SU-DHL-6 (cell line): ENCODE data around the gene PLD3.

Experiments used
- H2AFZ ChIP-seq: fragments of 200-600 bp; sonication (generic); 2 replicates; pipeline ENCODE4 v1.6.1; 2014; ENCODE audit warnings: low read depth, mild to moderate bottlenecking, moderate library complexity, mixed read lengths, antibody characterized with exemption, low read length; ENCODE audit not compliant: severe bottlenecking
- H3F3A ChIP-seq: fragments of 200-600 bp; shearing (Covaris generic); 2 replicates; pipeline ENCODE4 v1.6.0; 2016; ENCODE audit warnings: antibody characterized with exemption, mild to moderate bottlenecking; ENCODE audit not compliant: insufficient read depth
- H3K27ac ChIP-seq: fragments of 200-600 bp; sonication (generic); 2 replicates; pipeline ENCODE4 v1.5.1; 2016; ENCODE audit warnings: low read depth, mild to moderate bottlenecking, low read length, moderate library complexity, mixed read lengths
- H3K27me3 ChIP-seq: fragments of 200-600 bp; sonication (generic), shearing (Covaris generic); 2 replicates; pipeline ENCODE4 v1.6.0; 2014; ENCODE audit warnings: mild to moderate bottlenecking, low read length
- H3K36me3 ChIP-seq: fragments of 200-600 bp; sonication (generic); 2 replicates; pipeline ENCODE4 v1.6.1; 2014; ENCODE audit warnings: mild to moderate bottlenecking, low read length, mixed read lengths
- H3K4me2 ChIP-seq: fragments of 300-600, 200-600 bp; shearing (Covaris generic), sonication (generic); 2 replicates; pipeline ENCODE4 v1.6.0; 2014; ENCODE audit warnings: low read length, low read depth, mild to moderate bottlenecking; ENCODE audit not compliant: poor library complexity, severe bottlenecking
- H3K4me3 ChIP-seq: fragments of 200-600 bp; sonication (generic); 2 replicates; pipeline ENCODE4 v1.5.1; 2014; ENCODE audit warnings: antibody characterized with exemption, low read length, mild to moderate bottlenecking, mixed read lengths; ENCODE audit not compliant: insufficient read depth, poor library complexity, severe bottlenecking
- H3K79me2 ChIP-seq: fragments of 200-600 bp; sonication (generic); 2 replicates; pipeline ENCODE4 v1.6.1; 2014; ENCODE audit warnings: mild to moderate bottlenecking, low read length, moderate library complexity; ENCODE audit not compliant: insufficient read depth
- H3K9ac ChIP-seq: fragments of 200-600 bp; sonication (generic); 2 replicates; pipeline ENCODE4 v1.7.0; 2014; ENCODE audit warnings: mild to moderate bottlenecking, low read length
- H3K9me2 ChIP-seq: fragments of 200-600 bp; sonication (generic); replicated peaks from 2 replicates; pipeline ENCODE4 v1.6.1; 2014; ENCODE audit warnings: low read length; ENCODE audit not compliant: insufficient read depth
- H3K9me3 ChIP-seq: fragments of 200-600 bp; sonication (generic); 2 replicates; pipeline ENCODE4 v1.6.1; 2014; ENCODE audit warnings: low read length, mixed read lengths; ENCODE audit not compliant: insufficient read depth
- H4K20me1 ChIP-seq: fragments of 200-600 bp; sonication (generic); 2 replicates; pipeline ENCODE4 v1.6.1; 2014; ENCODE audit warnings: low read depth, mild to moderate bottlenecking, antibody characterized with exemption, low read length, moderate library complexity, mixed read lengths
- EZH2phosphoT487 ChIP-seq: fragments of 200-600 bp; sonication (generic), shearing (Covaris generic); conservative IDR thresholded peaks from 2 replicates; pipeline ENCODE4 v1.6.1; 2018; ENCODE audit warnings: mild to moderate bottlenecking, antibody characterized with exemption, low read length, moderate library complexity, mixed read lengths
- TF ChIP-seq, protein P1 (sequence below): fragments of 200-600 bp; sonication (generic); IDR thresholded peaks from one replicate; pipeline ENCODE4 v1.5.1; 2017; ENCODE audit warnings: antibody characterized with exemption, mild to moderate bottlenecking, low read length, moderate library complexity; ENCODE audit not compliant: insufficient read depth, poor library complexity, severe bottlenecking

Gene PLD3

GRCh38 chr19:40309666-40310065, 38.8 kb upstream of the PLD3 start:
- Histone ChIP-seq H4K20me1 (no peaks in the 10 kb centered on the region), H3K36me3 (no peaks in the 10 kb centered on the region), H3K9me2 (no peaks in the 10 kb centered on the region), H3K4me3 (no peak overlapping the region), H3K9ac (no peak overlapping the region), H2AFZ (no peak overlapping the region), H3F3A (0 out of 2 replicates have a peak, but pooled peaks cover 4% of the 10 kb centered on the region), H3K4me2 (no peak overlapping the region), H3K27ac (no peak overlapping the region), H3K9me3 (no peaks in the 10 kb centered on the region), H3K79me2 (no peaks in the 10 kb centered on the region), H3K27me3 (no peaks in the 10 kb centered on the region)
- TF ChIP-seq EZH2phosphoT487 = no peak
- TF ChIP-seq, protein P1, sequence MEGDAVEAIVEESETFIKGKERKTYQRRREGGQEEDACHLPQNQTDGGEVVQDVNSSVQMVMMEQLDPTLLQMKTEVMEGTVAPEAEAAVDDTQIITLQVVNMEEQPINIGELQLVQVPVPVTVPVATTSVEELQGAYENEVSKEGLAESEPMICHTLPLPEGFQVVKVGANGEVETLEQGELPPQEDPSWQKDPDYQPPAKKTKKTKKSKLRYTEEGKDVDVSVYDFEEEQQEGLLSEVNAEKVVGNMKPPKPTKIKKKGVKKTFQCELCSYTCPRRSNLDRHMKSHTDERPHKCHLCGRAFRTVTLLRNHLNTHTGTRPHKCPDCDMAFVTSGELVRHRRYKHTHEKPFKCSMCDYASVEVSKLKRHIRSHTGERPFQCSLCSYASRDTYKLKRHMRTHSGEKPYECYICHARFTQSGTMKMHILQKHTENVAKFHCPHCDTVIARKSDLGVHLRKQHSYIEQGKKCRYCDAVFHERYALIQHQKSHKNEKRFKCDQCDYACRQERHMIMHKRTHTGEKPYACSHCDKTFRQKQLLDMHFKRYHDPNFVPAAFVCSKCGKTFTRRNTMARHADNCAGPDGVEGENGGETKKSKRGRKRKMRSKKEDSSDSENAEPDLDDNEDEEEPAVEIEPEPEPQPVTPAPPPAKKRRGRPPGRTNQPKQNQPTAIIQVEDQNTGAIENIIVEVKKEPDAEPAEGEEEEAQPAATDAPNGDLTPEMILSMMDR = no peak

GRCh38 chr19:40312533-40312932, 36.0 kb upstream of the PLD3 start:
- no peaks in the 10 kb centered on the region for H3K27me3 ChIP-seq
- H3K9me3 ChIP-seq = no peaks in the 10 kb centered on the region
- H3K36me3 ChIP-seq = no peaks in the 10 kb centered on the region
- H2AFZ ChIP-seq = no peak overlapping the region
- TF ChIP-seq EZH2phosphoT487 = no peak
- TF ChIP-seq, protein P1 = no peak
- H3K27ac ChIP-seq = no peak overlapping the region
- no peaks in the 10 kb centered on the region for H3K9me2 ChIP-seq
- H3K79me2 ChIP-seq = no peaks in the 10 kb centered on the region
- no peak overlapping the region for H3K9ac ChIP-seq
- H3F3A ChIP-seq = no peaks in the 10 kb centered on the region
- no peak overlapping the region for H3K4me3 ChIP-seq
- no peaks in the 10 kb centered on the region for H4K20me1 ChIP-seq
- no peak overlapping the region for H3K4me2 ChIP-seq

GRCh38 chr19:40313229-40313983, 35.1 kb upstream of the PLD3 start:
- Histone ChIP-seq H3K79me2 (no peaks in the 10 kb centered on the region), H2AFZ (no peak overlapping the region), H3K9me2 (no peaks in the 10 kb centered on the region), H3K36me3 (no peaks in the 10 kb centered on the region), H3K9me3 (no peaks in the 10 kb centered on the region), H3K4me2 (no peak overlapping the region), H3F3A (no peaks in the 10 kb centered on the region), H3K4me3 (no peak overlapping the region), H3K27me3 (no peaks in the 10 kb centered on the region), H4K20me1 (no peaks in the 10 kb centered on the region), H3K9ac (no peak overlapping the region), H3K27ac (no peak overlapping the region)
- TF ChIP-seq EZH2phosphoT487 = no peak

DNA sequence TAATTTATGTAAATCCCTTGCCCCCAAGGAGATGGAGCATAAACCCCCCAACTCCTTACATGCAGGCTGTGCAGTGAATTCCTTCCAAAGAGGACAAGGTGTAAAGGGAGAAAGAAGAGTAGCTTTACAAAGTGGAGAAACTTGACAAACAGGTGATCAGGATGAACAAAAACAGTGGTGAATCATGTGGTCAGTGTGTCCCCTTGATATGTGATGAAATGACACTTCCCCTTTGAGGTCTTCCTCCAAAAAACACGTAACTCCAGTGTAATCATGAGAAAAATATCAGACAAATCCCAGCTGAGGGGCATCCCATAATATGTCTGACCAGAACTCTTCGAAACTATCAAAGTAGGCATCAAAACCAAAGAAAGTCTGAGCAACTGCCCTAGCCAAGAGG, 33.8 kb upstream of the PLD3 start:
- Histone ChIP-seq H4K20me1 (no peaks in the 10 kb centered on the region), H3K27me3 (no peaks in the 10 kb centered on the region), H3K9me3 (no peaks in the 10 kb centered on the region), H2AFZ (no peak overlapping the region), H3K36me3 (no peaks in the 10 kb centered on the region), H3K27ac (no peak overlapping the region), H3K4me3 (no peak overlapping the region), H3K9me2 (no peaks in the 10 kb centered on the region), H3K79me2 (no peaks in the 10 kb centered on the region), H3F3A (no peaks in the 10 kb centered on the region), H3K4me2 (no peak overlapping the region), H3K9ac (no peak overlapping the region)
- TF ChIP-seq, protein P1 = no peak
- no peak for TF ChIP-seq EZH2phosphoT487
